Activated T-cell treated with anti-CD3 and anti-CD28 coated beads for 1 hour (primary cell): ENCODE measurements around the gene NCK1.

Experiments used
- DNase-seq: peaks from one replicate; pipeline ENCODE4 v3.0.0-alpha.2; 2020; ENCODE audit warnings: low read depth

Gene NCK1

DNA sequence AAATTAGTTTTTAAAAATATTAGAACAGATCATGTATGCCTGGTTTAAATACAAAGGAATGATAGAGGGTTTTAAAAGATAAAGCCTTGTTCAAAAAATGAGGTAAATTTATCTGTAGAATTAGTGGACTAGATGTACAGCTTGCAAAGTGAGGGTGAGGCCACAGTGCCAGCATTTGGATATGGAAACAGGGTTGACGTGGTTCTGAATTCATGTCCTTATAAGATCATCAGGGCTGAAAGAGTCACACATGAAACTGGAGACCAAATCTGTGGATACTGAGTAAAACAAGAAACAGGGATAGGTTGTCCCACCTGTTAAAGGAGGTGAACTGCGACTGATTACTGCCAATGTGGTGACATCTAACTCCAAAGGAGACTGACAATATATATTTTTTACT, 46.3 kb downstream of the NCK1 start:
- DNase-seq: no peak

- no peak for DNase-seq
Observed at GRCh38 chr3:136909187-136909586, 47.2 kb downstream of the NCK1 start.

DNA sequence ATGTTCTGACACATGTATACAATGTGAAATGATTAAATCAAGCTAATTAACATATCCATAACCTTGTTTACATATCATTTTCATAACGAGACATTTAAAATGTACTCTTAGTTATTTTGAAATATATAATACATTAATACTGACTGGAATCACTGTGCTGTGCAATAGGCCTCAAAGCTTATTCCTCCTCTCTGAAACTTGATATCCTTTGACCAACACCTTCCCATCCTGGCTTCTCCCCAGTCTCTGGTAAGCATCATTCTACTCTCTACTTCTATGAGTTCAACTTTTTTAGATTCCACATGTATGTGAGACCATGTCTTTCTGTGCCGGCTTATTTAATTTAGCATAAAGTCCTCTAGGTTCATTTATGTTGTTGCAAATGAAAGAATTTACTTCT, 48.7 kb downstream of the NCK1 start:
- DNase-seq: no peak

- no peak for DNase-seq
Observed at GRCh38 chr3:136913168-136913567, 51.2 kb downstream of the NCK1 start.

DNA sequence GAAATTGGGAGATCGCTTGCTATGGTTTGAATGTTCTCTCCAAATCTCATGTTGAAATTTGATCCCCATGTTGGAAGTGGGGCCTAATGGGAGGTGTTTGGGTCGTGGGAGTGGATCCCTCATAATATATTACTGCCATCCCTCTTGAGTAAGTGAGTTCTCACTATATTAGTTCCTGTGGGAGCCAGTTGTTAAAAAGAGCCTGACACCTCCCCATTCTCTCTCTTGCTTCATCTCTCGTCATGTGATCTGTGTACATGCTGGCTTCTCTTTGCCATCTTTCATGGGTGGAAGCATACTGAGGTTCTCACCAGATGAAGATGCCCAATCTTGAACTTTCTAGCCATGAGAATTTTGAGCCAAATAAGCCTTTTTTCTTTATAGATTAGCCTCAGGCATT, 52.7 kb downstream of the NCK1 start:
- no peak for DNase-seq

DNA sequence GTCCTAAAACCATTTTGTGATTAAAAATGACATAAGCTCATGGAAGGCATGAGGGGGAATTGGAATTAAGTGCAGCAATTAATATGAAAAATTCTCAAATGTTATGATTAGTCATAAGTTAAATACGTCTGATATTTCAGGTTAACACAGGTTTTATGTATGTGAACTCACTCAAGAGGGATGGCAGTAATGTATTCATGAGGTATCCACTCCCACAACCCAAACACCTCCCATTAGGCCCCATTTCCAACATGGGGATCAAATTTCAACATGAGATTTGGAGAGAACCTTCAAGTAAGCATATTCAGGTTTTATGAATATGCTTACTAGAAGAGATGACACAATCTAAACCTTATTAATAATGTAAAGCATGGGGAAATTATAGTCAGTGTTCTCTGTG, 54.2 kb downstream of the NCK1 start:
- DNase-seq: no peak

DNA sequence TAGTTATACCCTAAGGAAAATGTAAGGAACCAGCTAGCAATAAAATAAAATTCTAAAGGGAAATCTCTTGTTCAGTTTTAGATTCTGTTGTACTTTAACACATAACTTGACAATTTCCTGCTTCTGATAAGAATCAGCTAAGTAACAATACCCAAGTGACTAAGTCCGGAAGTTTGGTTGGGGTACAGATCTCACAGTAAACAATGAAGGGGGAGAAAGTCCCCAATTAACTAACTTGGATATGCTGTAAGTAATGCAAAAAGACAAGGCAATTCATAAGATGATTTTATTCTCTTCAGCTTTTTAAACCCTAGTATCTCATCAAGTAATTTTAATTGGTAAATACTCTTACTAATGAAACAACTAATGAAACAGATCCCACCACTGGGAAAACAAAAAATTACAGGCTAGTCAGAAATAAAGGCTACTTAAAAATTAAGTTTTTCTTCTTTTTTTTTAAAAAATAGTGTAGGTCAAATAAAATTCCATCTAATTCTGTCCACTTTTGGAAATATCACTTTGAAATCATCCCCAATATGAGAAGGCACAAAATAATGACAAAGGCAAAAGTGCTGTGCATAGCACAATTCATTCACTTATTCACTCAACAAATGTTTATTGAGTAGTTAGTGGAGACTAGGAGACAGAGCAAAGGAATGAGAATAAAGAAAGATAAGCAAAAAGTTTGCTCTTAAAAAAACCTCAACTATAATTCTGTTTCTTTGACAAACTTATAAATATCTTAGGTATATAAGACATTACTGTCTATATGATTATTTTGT, 58.0 kb downstream of the NCK1 start:
- DNase-seq: no peak

- DNase-seq: no peak
Observed at GRCh38 chr3:136920904-136921611, 59.0 kb downstream of the NCK1 start.

DNA sequence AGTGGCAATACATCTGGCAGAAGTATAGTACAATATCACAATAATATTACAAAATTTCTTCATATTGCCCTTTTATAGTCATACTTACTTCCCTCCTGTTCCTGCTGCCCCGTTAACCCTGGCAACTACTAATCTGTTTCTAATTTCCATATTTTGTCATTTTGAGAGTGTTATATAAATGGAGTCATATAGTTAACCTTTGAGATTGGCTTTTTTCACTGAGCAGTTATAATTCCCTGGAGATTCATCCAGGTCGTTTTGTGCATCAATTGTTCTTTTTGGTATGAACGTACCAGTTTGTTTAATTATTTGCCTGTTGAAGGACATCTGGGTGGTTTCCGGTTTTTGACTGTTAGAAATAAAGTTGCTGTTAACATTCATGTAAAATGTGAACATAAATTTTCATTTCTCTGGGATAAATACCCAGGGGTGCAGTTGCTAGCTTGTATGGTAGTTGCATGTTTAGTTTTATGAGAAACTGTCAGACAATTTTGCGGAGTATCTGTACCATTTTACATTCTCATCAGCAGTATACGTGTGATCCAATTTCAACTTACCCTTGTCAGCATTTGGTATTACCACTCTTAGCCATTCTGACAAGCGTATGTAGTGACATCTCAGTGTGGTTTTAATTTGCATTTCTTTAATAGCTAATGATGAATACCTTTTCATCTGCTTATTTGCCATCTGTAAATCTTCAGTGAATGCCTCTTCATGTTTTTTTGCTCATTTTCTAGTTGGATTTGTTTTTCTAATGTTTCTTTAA, 63.6 kb downstream of the NCK1 start:
- no peak for DNase-seq

DNA sequence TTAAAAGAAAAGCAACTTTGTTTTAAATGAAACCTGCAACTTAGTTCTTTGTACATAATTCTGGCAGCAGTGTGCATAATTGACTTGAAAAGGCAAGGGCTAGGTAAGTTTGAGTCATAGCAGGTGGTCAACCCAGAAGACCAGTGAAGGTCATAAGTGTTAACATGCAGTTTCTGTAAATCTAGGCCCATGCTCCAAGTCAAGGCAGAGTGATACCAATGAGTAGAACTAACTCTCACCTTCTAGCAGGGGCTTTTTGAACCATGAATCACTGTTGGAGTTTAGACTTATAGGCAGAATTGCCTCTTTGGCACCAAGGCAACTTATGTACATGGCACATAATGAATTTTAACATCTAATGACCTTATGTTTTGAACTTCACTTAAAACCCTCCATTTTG, 66.2 kb downstream of the NCK1 start:
- no peak for DNase-seq

GRCh38 chr3:136929977-136930670, 68.1 kb downstream of the NCK1 start:
- no peak for DNase-seq

GRCh38 chr3:136931606-136932005, 69.6 kb downstream of the NCK1 start:
- no peak for DNase-seq

- no peak for DNase-seq
Observed at GRCh38 chr3:136932523-136932922, 70.5 kb downstream of the NCK1 start.

GRCh38 chr3:136932978-136933772, 71.2 kb downstream of the NCK1 start:
- DNase-seq: no peak

DNA sequence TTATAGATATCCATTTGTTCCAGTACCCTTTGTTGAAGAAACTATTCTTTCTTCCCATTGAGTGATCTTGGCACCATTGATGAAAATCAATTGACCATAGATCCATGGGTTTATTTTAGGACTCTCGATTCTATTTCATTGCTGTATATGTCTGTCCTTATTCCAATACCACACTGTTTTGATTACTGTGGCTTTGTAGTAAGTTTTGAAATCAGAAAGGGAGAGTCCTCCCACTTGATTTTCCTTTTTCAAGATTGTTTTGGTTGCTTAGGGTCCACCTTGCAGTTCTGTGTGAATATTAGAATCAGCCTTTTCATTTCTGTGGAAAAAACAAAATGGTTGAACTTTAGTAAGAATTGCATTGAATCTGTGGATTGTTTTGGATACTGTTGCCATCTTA, 75.2 kb downstream of the NCK1 start:
- DNase-seq: no peak

DNA sequence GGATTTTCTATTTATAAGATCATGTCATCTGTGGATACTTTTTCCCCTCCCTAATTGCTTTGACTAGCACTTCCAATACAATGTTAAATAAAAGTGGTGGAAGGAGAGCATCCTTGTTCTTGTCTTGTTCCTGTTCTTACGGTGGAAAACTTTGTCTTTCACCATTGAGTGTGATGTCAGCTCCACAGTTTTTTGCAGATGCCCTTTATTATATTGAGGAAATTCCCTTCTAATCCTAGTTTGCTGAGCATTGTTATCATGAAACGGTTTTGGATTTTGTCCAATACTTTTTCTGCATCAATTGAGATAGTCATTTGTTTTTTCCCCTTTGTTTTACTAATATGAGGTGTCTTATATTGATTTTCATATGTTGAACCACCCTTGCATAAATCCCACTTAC, 75.8 kb downstream of the NCK1 start:
- no peak for DNase-seq

- DNase-seq: no peak
Observed at GRCh38 chr3:136938334-136938733, 76.3 kb downstream of the NCK1 start.

GRCh38 chr3:136939489-136939888, 77.5 kb downstream of the NCK1 start:
- no peak for DNase-seq

DNA sequence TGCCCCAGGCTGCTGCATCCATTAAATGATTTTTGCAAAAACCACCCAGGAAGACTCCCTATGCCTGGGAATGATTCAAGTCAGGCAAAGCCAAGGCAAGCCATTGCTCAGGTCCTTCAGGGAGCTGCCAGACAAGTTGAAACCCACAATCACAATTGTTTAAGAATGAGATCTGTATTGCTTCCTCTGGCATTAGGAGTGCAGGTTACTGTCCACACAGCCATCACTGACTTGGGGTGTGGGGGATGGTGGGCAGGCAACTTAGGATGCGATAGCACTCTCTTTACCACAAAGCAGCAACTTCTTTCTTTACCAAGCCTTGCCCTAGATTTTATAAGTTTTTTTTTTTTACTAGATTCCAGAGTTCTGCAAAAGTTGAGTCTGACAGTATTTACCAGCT, 80.8 kb downstream of the NCK1 start:
- DNase-seq: no peak

- no peak for DNase-seq
Observed at GRCh38 chr3:136943436-136943835, 81.4 kb downstream of the NCK1 start.

- DNase-seq: no peak
Observed at GRCh38 chr3:136946978-136947377, 85.0 kb downstream of the NCK1 start.

GRCh38 chr3:136947477-136947876, 85.5 kb downstream of the NCK1 start:
- no peak for DNase-seq
